Fibroblast of skin of right quadriceps (primary cell): Measurements from ENCODE around the gene KCNG3.
"Not testable (repeated sequence)": the region's sequence is repeated elsewhere in the genome, so short reads cannot be mapped to it uniquely, and the experiment has no call there.

Source experiments
- DNase-seq: peaks from one replicate; pipeline ENCODE4 v3.0.0-alpha.2; 2013

The KCNG3 gene

DNA sequence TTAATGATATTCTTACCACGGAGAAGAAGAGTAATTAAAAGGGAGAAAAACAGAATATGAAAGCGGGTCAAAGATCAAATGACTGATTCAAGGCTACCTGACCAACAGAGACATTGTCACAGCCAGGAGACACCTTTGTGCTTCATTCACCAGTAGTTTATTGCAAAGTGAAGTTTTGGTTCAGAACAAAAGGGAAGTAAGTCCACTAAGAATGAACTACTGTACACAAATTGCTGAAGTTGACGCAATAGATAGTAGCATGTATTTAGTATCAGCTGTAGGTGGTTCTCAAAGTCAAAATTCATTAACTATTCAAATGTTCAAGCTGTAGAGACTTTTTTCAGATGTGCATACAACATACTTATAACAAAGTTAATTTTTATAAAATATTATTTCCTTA is 68.1 kb downstream of the KCNG3 start:
- DNase-seq: no peak

DNA sequence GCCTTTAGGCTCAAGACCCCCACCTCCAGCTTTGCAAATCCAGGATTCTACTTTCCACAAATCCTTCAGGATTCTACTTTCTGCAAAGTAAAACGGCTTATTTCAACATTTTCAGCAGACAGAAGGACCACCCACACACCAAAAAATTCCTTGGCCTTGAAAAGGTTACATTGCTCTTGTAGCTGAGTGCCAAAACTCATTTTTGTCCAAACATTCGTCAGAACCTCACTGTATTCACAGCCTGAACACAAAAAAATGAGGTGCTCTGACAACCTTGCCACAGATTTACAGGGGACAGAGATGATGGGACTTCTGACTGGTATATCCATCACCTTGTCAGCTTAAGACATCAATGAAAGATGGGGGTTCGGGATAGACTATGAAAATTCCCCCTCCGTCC is 69.7 kb downstream of the KCNG3 start:
- DNase-seq: peak; percentile 62

DNA sequence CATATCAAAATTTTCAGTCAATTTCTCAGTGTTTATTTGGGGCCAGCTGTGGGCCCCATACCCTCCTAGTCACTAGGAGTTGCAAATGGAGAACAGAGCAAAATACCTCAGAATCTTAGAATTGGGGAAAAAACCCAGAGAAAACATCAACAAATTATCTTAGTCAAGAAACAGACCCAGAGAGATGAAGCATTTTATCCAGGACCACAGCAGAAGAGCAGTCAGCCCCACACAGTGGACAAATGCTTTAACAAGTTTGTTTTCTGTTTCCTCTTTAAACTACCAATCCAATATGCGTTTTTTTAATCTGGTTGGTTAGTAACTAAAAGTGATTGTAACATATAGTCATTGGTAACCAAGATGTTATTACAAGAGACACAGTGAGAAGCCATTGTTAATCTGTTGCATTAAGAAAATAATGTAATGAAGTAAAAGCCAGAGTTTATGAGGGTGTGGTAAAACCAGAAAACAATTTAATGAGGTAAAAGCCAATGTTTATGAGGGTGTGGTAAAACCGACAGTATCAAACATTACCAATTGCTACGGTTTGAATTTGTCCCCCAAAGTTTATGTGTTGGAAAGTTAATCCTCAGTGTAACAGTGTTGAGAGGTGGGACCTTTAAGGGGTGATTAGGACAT is 72.1 kb downstream of the KCNG3 start:
- peak; percentile 13 for DNase-seq

DNA sequence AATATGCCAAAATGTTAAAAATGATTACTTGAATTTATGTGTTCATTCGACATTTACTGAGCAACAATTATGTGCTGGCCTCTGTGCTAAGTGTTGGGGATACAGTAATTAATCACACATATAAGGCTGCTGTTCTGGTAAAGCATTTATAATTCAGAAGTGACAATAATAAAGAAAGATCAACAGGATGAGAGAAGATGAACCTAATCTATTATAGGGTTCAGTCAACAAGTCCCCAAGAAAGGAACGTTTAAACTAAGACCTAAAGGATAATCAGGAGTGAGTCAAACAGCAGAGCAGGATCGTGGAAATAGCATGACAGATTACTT is 72.7 kb downstream of the KCNG3 start:
- no peak for DNase-seq

DNA sequence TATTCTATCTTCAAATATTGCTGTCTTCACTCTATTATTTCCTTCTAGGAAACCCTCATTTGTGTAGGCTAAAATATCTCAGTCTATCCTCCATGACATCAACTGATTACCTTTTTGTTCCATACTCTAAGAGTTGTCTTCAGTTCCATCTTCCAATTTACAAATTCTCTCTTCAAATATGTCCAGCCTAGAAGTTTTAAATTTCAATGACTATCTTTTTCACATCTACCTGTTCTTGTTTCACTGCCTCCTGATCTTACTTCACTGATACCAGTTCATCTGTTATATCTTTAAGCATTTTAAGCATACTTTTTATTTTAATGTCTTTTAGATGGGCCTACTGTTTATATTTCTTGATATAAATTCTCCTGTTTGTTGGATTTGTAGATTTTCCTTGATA is 79.1 kb downstream of the KCNG3 start:
- no peak for DNase-seq

DNA sequence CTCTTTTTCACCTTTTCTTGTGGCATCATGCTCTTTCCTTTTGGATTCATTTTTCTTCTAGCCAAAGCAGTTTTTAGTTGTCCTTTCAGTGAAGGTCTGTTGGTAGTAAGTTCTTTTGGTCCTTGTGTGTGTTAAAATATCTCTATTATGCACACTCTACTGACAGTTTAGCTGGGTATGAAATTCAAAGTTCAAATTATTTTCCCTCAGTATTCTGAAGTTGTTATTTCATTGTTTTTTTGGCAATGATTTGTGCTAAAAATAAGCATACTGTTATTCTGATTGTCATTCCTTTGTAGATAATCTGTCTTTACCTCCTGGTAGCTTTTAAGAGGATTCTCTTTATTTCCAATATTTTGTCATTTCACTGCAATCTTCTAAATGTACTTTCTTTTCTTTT is 79.6 kb downstream of the KCNG3 start:
- no peak for DNase-seq

DNA sequence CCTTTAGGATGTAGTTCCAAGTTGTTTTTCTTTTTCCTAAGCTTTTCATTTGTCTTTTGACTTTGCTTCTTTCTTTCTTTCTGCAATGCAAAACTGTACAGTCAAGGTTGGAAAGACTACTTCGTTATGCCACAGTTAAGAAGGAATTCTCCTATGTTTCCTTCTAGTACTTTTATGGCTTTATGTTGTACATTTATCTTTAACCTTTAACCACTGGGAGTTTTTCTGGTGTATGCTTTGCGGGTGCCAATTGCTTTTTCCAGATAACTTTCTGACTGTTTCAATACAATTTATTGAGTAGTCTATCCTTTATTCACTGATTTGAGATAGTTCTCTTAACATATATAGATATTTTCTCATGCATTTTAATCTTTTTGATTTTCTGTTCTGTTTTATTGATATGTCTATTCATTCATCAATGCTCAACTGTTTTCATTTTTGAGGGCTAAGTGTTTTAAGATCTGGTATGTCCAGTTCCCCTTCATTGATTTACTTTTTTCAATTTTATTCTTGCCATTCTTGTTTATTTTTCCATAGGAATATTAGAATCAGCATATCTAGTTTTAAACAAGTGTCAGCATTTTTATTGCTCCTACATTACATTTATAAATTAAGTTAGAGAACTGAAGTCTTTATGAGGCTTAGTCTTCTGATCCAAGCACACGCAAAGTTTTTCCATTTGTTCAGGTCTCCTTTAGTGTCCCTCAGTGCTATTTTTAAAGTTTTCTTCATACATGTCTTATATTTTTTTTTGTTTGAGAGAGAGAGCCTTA is 82.9 kb downstream of the KCNG3 start:
- DNase-seq: no peak

DNA sequence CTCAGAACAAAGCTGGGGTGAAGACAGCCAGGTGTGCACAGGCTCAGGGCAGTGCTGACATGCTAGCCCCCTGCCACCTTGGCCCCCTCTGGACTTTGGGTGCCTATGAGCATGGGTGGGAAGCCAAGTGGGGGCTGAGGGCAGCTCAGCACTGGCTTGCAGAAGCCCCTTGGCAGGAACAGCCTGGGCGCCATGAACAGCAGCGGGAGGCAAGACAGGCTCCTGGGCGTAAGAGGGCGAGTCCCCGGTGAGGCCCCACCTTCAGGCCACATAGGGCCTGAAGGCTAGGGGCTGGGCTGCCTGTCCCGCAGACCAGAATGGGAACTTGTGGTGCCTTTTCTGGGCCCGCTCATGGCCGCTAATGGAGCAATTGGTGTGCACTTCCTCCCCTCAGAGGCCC is 85.8 kb downstream of the KCNG3 start:
- no peak for DNase-seq

DNA sequence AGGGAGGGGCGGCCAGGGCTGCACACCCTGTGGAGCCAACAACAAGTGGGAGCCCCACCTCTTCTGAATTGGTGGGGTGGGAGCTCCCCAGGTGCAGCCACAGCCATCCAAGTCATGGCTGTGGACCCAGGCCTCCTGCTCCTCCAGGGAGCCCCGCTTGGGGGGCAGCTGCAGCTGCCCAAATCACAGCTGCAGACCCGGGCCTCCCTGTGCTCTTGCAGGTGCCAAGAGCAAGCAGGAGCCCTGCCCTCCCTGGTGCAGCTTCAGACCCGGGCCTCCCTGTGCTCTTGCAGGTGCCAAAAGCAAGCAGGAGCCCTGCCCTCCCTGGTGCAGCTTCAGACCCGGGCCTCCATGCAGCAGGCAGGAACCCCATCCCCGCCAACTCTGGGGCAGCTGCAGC is 86.3 kb downstream of the KCNG3 start:
- no peak for DNase-seq

DNA sequence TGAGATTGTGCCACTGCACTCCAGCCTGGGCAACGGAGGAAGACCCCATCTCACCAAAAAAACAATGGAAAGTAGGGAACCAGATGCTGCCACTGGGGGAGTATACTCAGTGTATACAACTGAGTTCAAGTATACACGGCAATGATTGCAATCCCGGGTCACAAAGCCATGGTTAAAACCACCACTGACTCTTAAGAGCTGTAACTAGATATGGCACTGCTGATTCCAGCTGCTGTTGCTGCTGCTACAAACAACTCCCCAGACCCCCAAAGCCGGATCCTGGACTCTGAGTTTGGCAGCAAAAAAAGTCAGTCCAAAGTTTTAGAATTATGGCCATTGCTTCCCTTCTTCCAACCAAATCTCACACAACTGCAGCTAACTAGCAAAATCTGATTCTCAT is 89.1 kb downstream of the KCNG3 start:
- DNase-seq: no peak

DNA sequence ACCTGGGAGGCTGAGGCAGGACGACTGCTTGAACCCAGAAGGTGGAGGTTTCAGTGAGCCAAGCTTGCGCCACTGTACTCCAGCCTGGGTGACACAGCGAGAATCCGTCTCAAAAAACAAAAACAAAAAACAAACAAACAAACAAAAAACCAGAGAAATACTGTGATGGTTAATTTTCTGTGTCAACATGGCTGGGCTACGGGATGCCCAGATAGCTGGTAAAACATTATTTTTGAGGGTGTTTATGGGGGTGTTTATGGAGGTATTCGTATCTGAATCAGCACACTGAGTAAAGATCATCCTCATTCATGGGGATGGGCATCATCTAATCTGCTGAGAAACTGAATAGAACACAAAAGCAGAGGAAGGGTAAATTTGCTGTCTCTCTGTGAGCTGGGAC is 92.0 kb downstream of the KCNG3 start:
- no peak for DNase-seq

DNA sequence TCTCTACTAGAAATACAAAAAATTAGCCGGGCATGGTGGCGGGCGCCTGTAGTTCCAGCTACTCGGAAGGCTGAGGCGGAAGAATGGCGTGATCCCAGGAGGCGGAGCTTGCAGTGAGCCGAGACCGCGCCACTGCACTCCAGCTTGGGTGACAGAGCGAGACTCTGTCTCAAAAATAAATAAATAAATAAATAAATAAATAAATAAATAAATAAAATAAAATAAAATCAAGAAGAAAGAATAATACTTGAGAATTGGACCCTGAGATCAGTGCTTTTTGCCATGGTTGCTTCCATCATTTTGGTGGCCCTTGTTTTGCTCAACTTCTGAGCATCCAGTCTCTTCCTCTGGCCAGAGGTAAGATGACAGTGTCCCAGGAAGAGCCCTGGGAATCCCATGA is 95.7 kb downstream of the KCNG3 start:
- not testable (repeated sequence) for DNase-seq

DNA sequence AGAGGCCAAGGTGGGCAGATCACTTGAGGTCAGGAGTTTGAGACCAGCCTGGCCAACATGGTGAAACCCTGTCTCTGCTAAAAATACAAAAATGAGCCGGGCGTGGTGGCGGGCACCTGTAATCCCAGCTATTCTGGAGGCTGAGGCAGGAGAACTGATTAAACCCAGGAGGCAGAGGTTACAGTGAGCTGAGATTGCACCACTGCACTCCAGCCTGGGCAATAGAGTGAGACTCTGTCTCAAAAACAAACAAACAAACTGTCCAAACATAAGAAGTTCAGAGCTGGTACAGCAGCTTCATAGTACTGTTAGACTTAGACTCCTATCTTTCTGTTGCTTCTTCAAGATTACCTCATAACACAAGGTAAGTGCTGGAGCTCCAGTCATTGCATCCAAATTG is 100.5 kb downstream of the KCNG3 start:
- not testable (repeated sequence) for DNase-seq

DNA sequence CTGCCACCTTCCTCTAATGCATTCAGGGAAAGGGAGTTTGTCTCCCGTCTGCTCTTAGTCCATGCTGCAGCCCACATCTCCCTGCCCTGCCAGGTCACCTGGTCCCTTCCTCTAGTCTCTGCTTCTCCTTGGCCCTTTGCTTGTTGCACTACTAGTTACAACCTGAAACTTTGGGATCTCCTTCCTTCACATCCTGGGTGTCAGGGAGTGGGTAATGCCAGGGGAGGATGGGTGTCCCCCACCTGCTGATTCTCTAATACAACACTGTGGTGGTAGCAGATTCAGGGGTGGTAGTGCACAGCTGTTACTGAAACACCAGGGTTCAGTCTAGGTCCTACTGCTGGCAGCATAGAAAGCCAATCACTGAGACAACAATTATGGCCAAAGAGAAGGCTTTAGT is 101.6 kb downstream of the KCNG3 start:
- DNase-seq: no peak
